Neural cell (in vitro differentiated cells): Measurements from ENCODE around the gene LONRF2. TPM values are rescaled to one million over a fixed set of nuclear protein-coding genes. Genes with fewer than 3 reads are reported as not detected.

ENCODE experiments used
- H2AFZ ChIP-seq: fragments of 200-600, 300-800 bp; sonication (generic), shearing (Covaris generic); 2 replicates; pipeline ENCODE4 v1.6.0; 2014; ENCODE audit warnings: low read depth, mild to moderate bottlenecking, antibody characterized with exemption, low read length, moderate library complexity
- H3F3A ChIP-seq: fragments of 200-600 bp; shearing (Covaris generic); 2 replicates; pipeline ENCODE4 v1.6.1; 2016; ENCODE audit warnings: mild to moderate bottlenecking, moderate library complexity, mixed read lengths, antibody characterized with exemption, low read length; ENCODE audit not compliant: insufficient read depth, poor library complexity, severe bottlenecking
- H3K27ac ChIP-seq: fragments of 200-600, 300-800 bp; sonication (generic), shearing (Covaris generic); 2 replicates; pipeline ENCODE4 v1.5.1; 2014; ENCODE audit warnings: mild to moderate bottlenecking, low read length, moderate library complexity
- H3K27me3 ChIP-seq: fragments of 300-800, 200-600 bp; sonication (generic), shearing (Covaris generic); 2 replicates; pipeline ENCODE4 v1.6.0; 2014; ENCODE audit warnings: mild to moderate bottlenecking, low read depth, low read length, moderate library complexity; ENCODE audit not compliant: insufficient read depth
- H3K36me3 ChIP-seq: fragments of 300-800, 200-600 bp; sonication (generic), shearing (Covaris generic); 2 replicates; pipeline ENCODE4 v1.5.1; 2014; ENCODE audit warnings: mild to moderate bottlenecking, antibody characterized with exemption, low read length, moderate library complexity; ENCODE audit not compliant: insufficient read depth
- H3K4me2 ChIP-seq: fragments of 300-800, 200-600 bp; sonication (generic), shearing (Covaris generic); 2 replicates; pipeline ENCODE4 v1.6.0; 2014; ENCODE audit warnings: mild to moderate bottlenecking, low read length
- H3K4me3 ChIP-seq: fragments of 300-800, 200-600 bp; sonication (generic), shearing (Covaris generic); 2 replicates; pipeline ENCODE4 v1.5.1; 2014; ENCODE audit warnings: mild to moderate bottlenecking, low read length, moderate library complexity
- H3K79me2 ChIP-seq: fragments of 200-600 bp; shearing (Covaris generic); replicated peaks from 2 replicates; pipeline ENCODE4 v1.6.0; 2014; ENCODE audit warnings: mild to moderate bottlenecking, low read length, moderate library complexity; ENCODE audit not compliant: insufficient read depth
- H3K9ac ChIP-seq: fragments of 300-800, 200-600 bp; sonication (generic), shearing (Covaris generic); 2 replicates; pipeline ENCODE4 v1.6.1; 2016; ENCODE audit warnings: mild to moderate bottlenecking, low read length, mixed read lengths
- H3K9me2 ChIP-seq: fragments of 200-600 bp; shearing (Covaris generic); 2 replicates; pipeline ENCODE4 v1.6.1; 2016; ENCODE audit warnings: mild to moderate bottlenecking, low read length, mixed read lengths; ENCODE audit not compliant: insufficient read depth
- H3K9me3 ChIP-seq: fragments of 200-600, 300-800 bp; sonication (generic), shearing (Covaris generic); 2 replicates; pipeline ENCODE4 v1.6.1; 2016; ENCODE audit warnings: mild to moderate bottlenecking, mixed run types, low read length, moderate library complexity, mixed read lengths
- H4K20me1 ChIP-seq: fragments of 200-600 bp; shearing (Covaris generic); 2 replicates; pipeline ENCODE4 v1.6.1; 2016; ENCODE audit warnings: mild to moderate bottlenecking, mixed run types; ENCODE audit not compliant: insufficient read depth
- EP300 ChIP-seq: fragments of 450-650 bp; conservative IDR thresholded peaks from 2 replicates; pipeline ENCODE4 v1.6.1; 2014; ENCODE audit warnings: antibody characterized with exemption, mild to moderate bottlenecking, moderate library complexity; ENCODE audit not compliant: poor library complexity, severe bottlenecking
- EZH2 ChIP-seq: fragments of 200-600, 300-800 bp; shearing (Covaris generic), sonication (generic); IDR thresholded peaks from 2 replicates; pipeline ENCODE4 v1.6.1; 2014; ENCODE audit warnings: antibody characterized with exemption, low read length, borderline replicate concordance, mild to moderate bottlenecking; ENCODE audit not compliant: insufficient read depth, poor library complexity, severe bottlenecking
- MXI1 ChIP-seq: fragments of 450-650 bp; conservative IDR thresholded peaks from 2 replicates; pipeline ENCODE4 v1.6.1; 2014; ENCODE audit warnings: antibody characterized with exemption, mild to moderate bottlenecking; ENCODE audit not compliant: poor library complexity, severe bottlenecking
- POLR2AphosphoS5 ChIP-seq: IDR thresholded peaks from 2 replicates; pipeline ENCODE4 v1.6.1; 2012
- RAD21 ChIP-seq: fragments of 450-650 bp; conservative IDR thresholded peaks from 2 replicates; pipeline ENCODE4 v1.6.1; 2014; ENCODE audit warnings: antibody characterized with exemption, mild to moderate bottlenecking, moderate library complexity
- SMC3 ChIP-seq: fragments of 450-650 bp; conservative IDR thresholded peaks from 2 replicates; pipeline ENCODE4 v1.6.1; 2014; ENCODE audit warnings: antibody characterized with exemption, mild to moderate bottlenecking, moderate library complexity; ENCODE audit not compliant: poor library complexity
- TAF1 ChIP-seq: IDR thresholded peaks from 2 replicates; pipeline ENCODE4 v1.6.1; 2012; ENCODE audit warnings: low read depth
- polyA plus RNA-seq: library from polyadenylated mRNA; depleted of rRNA; stranded (reverse); fragments of >200 nt; gene quantifications from 2 replicates; pipeline ENCODE4 v1.2.3, GENCODE V29; 2014
- TF ChIP-seq, protein P1 (sequence below): IDR thresholded peaks from 2 replicates; pipeline ENCODE4 v1.6.1; 2012; ENCODE audit warnings: borderline replicate concordance
- TF ChIP-seq, protein P2 (sequence below): fragments of 450-650 bp; IDR thresholded peaks from 2 replicates; pipeline ENCODE4 v1.5.1; 2014; ENCODE audit warnings: antibody characterized with exemption, mild to moderate bottlenecking, moderate library complexity; ENCODE audit not compliant: poor library complexity, severe bottlenecking

The LONRF2 gene
- polyA plus RNA-seq, 1 donor from 2014 or later: 20.7 TPM

DNA sequence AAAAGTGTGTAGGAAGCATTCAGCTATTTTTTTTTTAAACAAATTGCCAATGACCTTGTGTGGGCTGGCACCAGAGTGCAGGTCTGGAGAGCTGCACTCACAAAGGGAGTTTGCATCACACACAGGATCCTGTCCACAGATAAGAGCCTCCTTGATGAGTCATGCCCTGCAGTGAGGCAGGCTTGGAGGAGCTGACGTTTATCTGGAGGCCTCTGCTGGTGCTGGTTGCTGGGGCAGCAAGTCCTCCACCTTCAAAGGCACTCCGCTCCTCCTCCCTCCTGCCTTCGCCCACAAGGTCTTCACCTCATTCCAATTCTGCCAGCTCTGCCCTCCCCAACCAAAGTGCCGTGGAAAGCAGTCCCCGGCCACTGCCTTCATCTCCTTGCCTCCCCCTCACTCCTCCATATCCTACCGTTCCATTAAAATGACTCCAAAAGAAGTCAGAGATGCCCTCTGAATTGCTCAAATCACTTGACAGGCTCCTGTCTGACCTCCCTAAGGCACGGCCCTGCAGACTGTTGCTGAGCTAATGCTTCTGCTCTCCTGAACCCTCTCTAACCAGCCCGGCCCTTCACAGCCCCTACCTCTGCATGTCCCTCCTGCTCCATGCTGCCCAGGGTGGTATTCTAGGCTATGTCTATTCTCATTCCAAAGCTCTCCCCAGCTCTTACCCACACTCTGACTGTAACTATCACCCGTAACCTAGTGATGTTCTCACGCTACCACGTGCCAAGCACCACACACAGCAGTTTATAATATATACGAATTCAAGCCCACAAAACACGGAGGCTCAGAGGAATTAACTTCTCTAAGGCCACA lies 30.9 kb downstream of the LONRF2 start:
- no peaks in the 10 kb centered on the region for H4K20me1 ChIP-seq
- TF ChIP-seq EZH2 (no peak), EP300 (no peak), TAF1 (no peak), RAD21 (no peak), SMC3 (no peak), MXI1 (no peak), POLR2AphosphoS5 (no peak)
- TF ChIP-seq, protein P1, sequence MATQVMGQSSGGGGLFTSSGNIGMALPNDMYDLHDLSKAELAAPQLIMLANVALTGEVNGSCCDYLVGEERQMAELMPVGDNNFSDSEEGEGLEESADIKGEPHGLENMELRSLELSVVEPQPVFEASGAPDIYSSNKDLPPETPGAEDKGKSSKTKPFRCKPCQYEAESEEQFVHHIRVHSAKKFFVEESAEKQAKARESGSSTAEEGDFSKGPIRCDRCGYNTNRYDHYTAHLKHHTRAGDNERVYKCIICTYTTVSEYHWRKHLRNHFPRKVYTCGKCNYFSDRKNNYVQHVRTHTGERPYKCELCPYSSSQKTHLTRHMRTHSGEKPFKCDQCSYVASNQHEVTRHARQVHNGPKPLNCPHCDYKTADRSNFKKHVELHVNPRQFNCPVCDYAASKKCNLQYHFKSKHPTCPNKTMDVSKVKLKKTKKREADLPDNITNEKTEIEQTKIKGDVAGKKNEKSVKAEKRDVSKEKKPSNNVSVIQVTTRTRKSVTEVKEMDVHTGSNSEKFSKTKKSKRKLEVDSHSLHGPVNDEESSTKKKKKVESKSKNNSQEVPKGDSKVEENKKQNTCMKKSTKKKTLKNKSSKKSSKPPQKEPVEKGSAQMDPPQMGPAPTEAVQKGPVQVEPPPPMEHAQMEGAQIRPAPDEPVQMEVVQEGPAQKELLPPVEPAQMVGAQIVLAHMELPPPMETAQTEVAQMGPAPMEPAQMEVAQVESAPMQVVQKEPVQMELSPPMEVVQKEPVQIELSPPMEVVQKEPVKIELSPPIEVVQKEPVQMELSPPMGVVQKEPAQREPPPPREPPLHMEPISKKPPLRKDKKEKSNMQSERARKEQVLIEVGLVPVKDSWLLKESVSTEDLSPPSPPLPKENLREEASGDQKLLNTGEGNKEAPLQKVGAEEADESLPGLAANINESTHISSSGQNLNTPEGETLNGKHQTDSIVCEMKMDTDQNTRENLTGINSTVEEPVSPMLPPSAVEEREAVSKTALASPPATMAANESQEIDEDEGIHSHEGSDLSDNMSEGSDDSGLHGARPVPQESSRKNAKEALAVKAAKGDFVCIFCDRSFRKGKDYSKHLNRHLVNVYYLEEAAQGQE: no peak
- TF ChIP-seq, protein P2, sequence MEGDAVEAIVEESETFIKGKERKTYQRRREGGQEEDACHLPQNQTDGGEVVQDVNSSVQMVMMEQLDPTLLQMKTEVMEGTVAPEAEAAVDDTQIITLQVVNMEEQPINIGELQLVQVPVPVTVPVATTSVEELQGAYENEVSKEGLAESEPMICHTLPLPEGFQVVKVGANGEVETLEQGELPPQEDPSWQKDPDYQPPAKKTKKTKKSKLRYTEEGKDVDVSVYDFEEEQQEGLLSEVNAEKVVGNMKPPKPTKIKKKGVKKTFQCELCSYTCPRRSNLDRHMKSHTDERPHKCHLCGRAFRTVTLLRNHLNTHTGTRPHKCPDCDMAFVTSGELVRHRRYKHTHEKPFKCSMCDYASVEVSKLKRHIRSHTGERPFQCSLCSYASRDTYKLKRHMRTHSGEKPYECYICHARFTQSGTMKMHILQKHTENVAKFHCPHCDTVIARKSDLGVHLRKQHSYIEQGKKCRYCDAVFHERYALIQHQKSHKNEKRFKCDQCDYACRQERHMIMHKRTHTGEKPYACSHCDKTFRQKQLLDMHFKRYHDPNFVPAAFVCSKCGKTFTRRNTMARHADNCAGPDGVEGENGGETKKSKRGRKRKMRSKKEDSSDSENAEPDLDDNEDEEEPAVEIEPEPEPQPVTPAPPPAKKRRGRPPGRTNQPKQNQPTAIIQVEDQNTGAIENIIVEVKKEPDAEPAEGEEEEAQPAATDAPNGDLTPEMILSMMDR: no peak
- H3K79me2 ChIP-seq: no peaks in the 10 kb centered on the region
- no peak overlapping the region for H3K27ac ChIP-seq
- H3K9me3 ChIP-seq: no peaks in the 10 kb centered on the region
- peaks cover 28% of the 10 kb centered on the region for H3K36me3 ChIP-seq
- H3K4me2 ChIP-seq: no peak overlapping the region
- no peak overlapping the region for H3K4me3 ChIP-seq
- no peaks in the 10 kb centered on the region for H3K27me3 ChIP-seq
- no peak overlapping the region for H2AFZ ChIP-seq
- H3F3A ChIP-seq: no peaks in the 10 kb centered on the region
- H3K9me2 ChIP-seq: no peaks in the 10 kb centered on the region
- H3K9ac ChIP-seq: no peak overlapping the region

DNA sequence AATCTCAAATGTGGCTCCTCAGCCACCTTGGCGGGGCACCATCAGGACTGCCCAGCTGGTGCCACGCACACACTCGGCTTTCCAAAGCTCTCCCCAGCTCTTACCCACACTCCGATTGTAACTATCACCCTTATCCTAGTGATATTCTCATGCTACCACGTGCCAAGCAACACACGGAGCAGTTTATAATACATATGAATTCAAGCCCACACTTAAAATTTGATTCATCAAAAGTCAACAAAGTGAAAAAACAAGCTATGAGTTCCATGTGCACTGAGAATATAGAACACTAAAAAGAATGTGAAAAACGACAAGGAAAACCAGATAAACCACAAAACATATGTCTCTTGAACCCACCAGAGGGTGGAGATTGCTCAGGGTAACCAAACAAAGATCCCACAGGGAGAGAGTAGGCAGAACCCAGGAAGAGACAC lies 31.6 kb downstream of the LONRF2 start:
- no peaks in the 10 kb centered on the region for H3K9me2 ChIP-seq
- H3F3A ChIP-seq: no peaks in the 10 kb centered on the region
- H3K4me3 ChIP-seq: no peak overlapping the region
- TF ChIP-seq TAF1 (no peak), RAD21 (no peak), SMC3 (no peak), MXI1 (no peak), POLR2AphosphoS5 (no peak), EP300 (no peak), EZH2 (no peak)
- TF ChIP-seq, protein P2: no peak
- TF ChIP-seq, protein P1: no peak
- H3K27me3 ChIP-seq: no peaks in the 10 kb centered on the region
- H3K27ac ChIP-seq: no peak overlapping the region
- H4K20me1 ChIP-seq: no peaks in the 10 kb centered on the region
- no peaks in the 10 kb centered on the region for H3K9me3 ChIP-seq
- no peak overlapping the region for H3K4me2 ChIP-seq
- no peaks in the 10 kb centered on the region for H3K79me2 ChIP-seq
- no peak overlapping the region for H3K9ac ChIP-seq
- H2AFZ ChIP-seq: no peak overlapping the region
- H3K36me3 ChIP-seq: peaks cover 32% of the 10 kb centered on the region
